Transverse colon (tissue), 3 donors: ENCODE results near the gene TRPT1.

ENCODE experiments used
- POLR2A ChIP-seq: fragments of 450-650 bp; IDR thresholded peaks from one replicate; pipeline ENCODE4 v1.6.1; 2016; ENCODE audit warnings: antibody characterized with exemption, mild to moderate bottlenecking, moderate library complexity
- TF ChIP-seq, protein P1 (sequence below), 5 experiments: fragments of 200-600 bp in 3 of 5; fragments of 450-650 bp in 2 of 5; sonication (generic) in 3 of 5; IDR thresholded peaks; 1 replicate in 2 of 5; 2 replicates in 3 of 5; pipeline ENCODE4 v1.5.1; 2016 to 2017; ENCODE audit warnings: antibody characterized with exemption in 5 of 5, inconsistent platforms in 3 of 5, mild to moderate bottlenecking in 2 of 5, moderate library complexity in 1 of 5

DNA sequence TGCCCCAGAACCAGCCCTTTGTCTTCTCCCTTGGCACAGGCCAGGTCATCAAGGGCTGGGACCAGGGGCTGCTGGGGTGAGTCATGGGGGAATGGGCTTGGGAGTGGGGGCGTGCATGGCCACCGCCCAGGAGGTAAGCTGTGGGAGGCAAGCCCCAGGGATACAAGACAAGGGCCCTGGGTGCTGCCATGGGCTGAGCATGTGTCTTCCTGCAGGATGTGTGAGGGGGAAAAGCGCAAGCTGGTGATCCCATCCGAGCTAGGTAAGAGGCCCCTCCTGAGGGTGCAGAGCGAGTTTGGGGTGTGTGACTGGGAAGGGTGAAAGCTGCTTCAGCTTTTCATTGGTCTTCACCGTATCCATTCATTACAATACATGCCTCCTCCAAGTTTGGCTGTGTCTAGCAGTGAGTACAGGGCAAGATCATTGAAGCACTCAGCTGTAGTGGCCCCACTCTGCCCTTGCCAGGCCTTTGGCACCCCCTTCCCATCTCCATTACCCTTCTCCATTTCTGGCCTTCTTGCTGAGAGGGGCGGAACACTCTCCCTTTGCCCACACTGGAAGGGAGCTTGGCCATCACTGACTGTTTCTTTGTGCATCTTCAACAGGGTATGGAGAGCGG, 17.4 kb upstream of the TRPT1 start:
- TF ChIP-seq, protein P1, sequence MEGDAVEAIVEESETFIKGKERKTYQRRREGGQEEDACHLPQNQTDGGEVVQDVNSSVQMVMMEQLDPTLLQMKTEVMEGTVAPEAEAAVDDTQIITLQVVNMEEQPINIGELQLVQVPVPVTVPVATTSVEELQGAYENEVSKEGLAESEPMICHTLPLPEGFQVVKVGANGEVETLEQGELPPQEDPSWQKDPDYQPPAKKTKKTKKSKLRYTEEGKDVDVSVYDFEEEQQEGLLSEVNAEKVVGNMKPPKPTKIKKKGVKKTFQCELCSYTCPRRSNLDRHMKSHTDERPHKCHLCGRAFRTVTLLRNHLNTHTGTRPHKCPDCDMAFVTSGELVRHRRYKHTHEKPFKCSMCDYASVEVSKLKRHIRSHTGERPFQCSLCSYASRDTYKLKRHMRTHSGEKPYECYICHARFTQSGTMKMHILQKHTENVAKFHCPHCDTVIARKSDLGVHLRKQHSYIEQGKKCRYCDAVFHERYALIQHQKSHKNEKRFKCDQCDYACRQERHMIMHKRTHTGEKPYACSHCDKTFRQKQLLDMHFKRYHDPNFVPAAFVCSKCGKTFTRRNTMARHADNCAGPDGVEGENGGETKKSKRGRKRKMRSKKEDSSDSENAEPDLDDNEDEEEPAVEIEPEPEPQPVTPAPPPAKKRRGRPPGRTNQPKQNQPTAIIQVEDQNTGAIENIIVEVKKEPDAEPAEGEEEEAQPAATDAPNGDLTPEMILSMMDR (IDR thresholded peaks at IDR 0.05), result no peak
- no peak for TF ChIP-seq POLR2A
